ENCODE results near the gene PTPRG. TPM values are rescaled to one million over a fixed set of nuclear protein-coding genes. Genes with fewer than 3 reads are reported as not detected.

Gene PTPRG
- total and polyA plus RNA-seq, 2 of the 13 experiments (the other 11 are each of a cell fraction or from before 2014, with no cell fraction given) = 8.0 to 25.3 TPM

GRCh38 chr3:61937477-61937876 lies 376.1 kb downstream of the PTPRG start:
- H3K9me3 ChIP-seq (ENCODE audit: low read length) = no peaks in the 10 kb centered on the region
- no peaks in the 10 kb centered on the region for H3K36me3 ChIP-seq (replicated peaks in 1 of 2; ENCODE audit: control insufficient read depth in 1 of 2, insufficient read depth in 2 of 2, low read length in 2 of 2)
- WGBS (ENCODE audit: low lambda C conversion rate) = 97% methylated on average over 3 of the region's 3 CpGs
- H3K4me2 ChIP-seq (ENCODE audit: low read depth, low read length) = no peak overlapping the region
- intact Hi-C loops (cut with micrococcal nuclease; ENCODE audit: unreplicated experiment) (no loop called here), in situ Hi-C loops (cut with HindIII; ENCODE audit: extremely low pct_ligation_motif_present, low pct_unique_long_range_greater_than_20kb) (no loop called here)
- no peak for ATAC-seq
- H3K27ac ChIP-seq (ENCODE audit: extremely low read length, insufficient read depth, low read length) = no peak overlapping the region
- FAIRE-seq = no peak
- CTCF ChIA-PET (ENCODE audit: low intra/inter-chr PET ratio, low total read pairs) = no interaction called here
- no peaks in the 10 kb centered on the region for H4K20me1 ChIP-seq (ENCODE audit: insufficient read depth, low read length)
- no peak for DNase-seq (ENCODE audit: low spot score)
- H3K4me3 ChIP-seq (replicated peaks in 1 of 3; ENCODE audit: insufficient read depth in 1 of 3, low read depth in 2 of 3, low read length in 3 of 3) = no peak overlapping the region
- H2AFZ ChIP-seq (ENCODE audit: low read length) = no peak overlapping the region
- no peaks in the 10 kb centered on the region for H3K27me3 ChIP-seq (ENCODE audit: control insufficient read depth in 1 of 2, insufficient read depth in 2 of 2, low read length in 2 of 2)
- POLR2A ChIA-PET = no interaction called here
- H3K79me2 ChIP-seq (ENCODE audit: insufficient read depth, low read length) = no peaks in the 10 kb centered on the region
- no peak overlapping the region for H3K9ac ChIP-seq (ENCODE audit: insufficient read depth, low read depth, low read length)
- no TSS peak for BruUV-seq (replicated peaks)
- H3K4me1 ChIP-seq (ENCODE audit: insufficient read depth, low read length) = no peaks in the 10 kb centered on the region
- no peak for TF ChIP-seq HNRNPLL (IDR thresholded peaks at IDR 0.05; ENCODE audit: low read depth, low read length, poor library complexity, severe bottlenecking)

GRCh38 chr3:61938878-61939549 lies 377.6 kb downstream of the PTPRG start:
- Histone ChIP-seq H3K4me3 (replicated peaks in 1 of 3; ENCODE audit: insufficient read depth in 1 of 3, low read depth in 2 of 3, low read length in 3 of 3) (no peak overlapping the region), H4K20me1 (ENCODE audit: insufficient read depth, low read length) (no peaks in the 10 kb centered on the region; the same call in 1 of the 2 replicates), H3K4me2 (ENCODE audit: low read depth, low read length) (no peak overlapping the region), H3K79me2 (ENCODE audit: insufficient read depth, low read length) (no peaks in the 10 kb centered on the region), H3K36me3 (replicated peaks in 1 of 2; ENCODE audit: control insufficient read depth in 1 of 2, insufficient read depth in 2 of 2, low read length in 2 of 2) (no peaks in the 10 kb centered on the region), H3K9me3 (ENCODE audit: low read length) (no peaks in the 10 kb centered on the region), H3K4me1 (ENCODE audit: insufficient read depth, low read length) (no peaks in the 10 kb centered on the region), H3K9ac (ENCODE audit: insufficient read depth, low read depth, low read length) (no peak overlapping the region), H3K27ac (ENCODE audit: extremely low read length, insufficient read depth, low read length) (no peak overlapping the region), H3K27me3 (ENCODE audit: control insufficient read depth in 1 of 2, insufficient read depth in 2 of 2, low read length in 2 of 2) (no peaks in the 10 kb centered on the region), H2AFZ (ENCODE audit: low read length) (no peak overlapping the region)
- no peak for ATAC-seq
- ChIA-PET CTCF (ENCODE audit: low intra/inter-chr PET ratio, low total read pairs) (no interaction called here), POLR2A (no interaction called here)
- 94% methylated on average over 9 of the region's 9 CpGs for WGBS (ENCODE audit: low lambda C conversion rate)
- no peak for DNase-seq (ENCODE audit: low spot score)
- intact Hi-C loops (cut with micrococcal nuclease; ENCODE audit: unreplicated experiment) = no loop called here
- TF ChIP-seq HDAC1 (CRISPR knock-in tag; IDR thresholded peaks at IDR 0.05) (no peak), MEF2D (CRISPR knock-in tag; IDR thresholded peaks at IDR 0.05) (no peak), ZNF589 (CRISPR knock-in tag; conservative IDR thresholded peaks at IDR 0.05) (no peak), SNAI1 (CRISPR knock-in tag; IDR thresholded peaks at IDR 0.05; ENCODE audit: borderline replicate concordance) (no peak), ZBTB20 (CRISPR knock-in tag; IDR thresholded peaks at IDR 0.05; ENCODE audit: borderline replicate concordance, low read depth) (no peak), NAIF1 (CRISPR knock-in tag; IDR thresholded peaks at IDR 0.05; ENCODE audit: borderline replicate concordance) (no peak), STAT5B (CRISPR knock-in tag; IDR thresholded peaks at IDR 0.05) (no peak), SMAD9 (CRISPR knock-in tag; IDR thresholded peaks at IDR 0.05) (no peak), FLYWCH1 (CRISPR knock-in tag; IDR thresholded peaks at IDR 0.05) (no peak), HMGA1 (CRISPR knock-in tag; conservative IDR thresholded peaks at IDR 0.05) (no peak), WIZ (CRISPR knock-in tag; IDR thresholded peaks at IDR 0.05) (no peak), ZSCAN21 (CRISPR knock-in tag; IDR thresholded peaks at IDR 0.05; ENCODE audit: borderline replicate concordance) (no peak), PAX8 (CRISPR knock-in tag; IDR thresholded peaks at IDR 0.05; ENCODE audit: borderline replicate concordance) (no peak), STAT6 (CRISPR knock-in tag; IDR thresholded peaks at IDR 0.05; ENCODE audit: borderline replicate concordance) (no peak), ZNF260 (CRISPR knock-in tag; IDR thresholded peaks at IDR 0.05; ENCODE audit: borderline replicate concordance, low read depth) (no peak)
- no peak for FAIRE-seq
- no TSS peak for BruUV-seq (replicated peaks)
- in situ Hi-C loops (cut with HindIII; ENCODE audit: extremely low pct_ligation_motif_present, low pct_unique_long_range_greater_than_20kb) = no loop called here

Data from HepG2 (cell line).